ENCODE results near the gene KLF13. TPM values are rescaled to one million over a fixed set of nuclear protein-coding genes. Genes with fewer than 3 reads are reported as not detected.
A peak's percentile ranks its signal among the peaks of the same experiment; 100 is the strongest.

Gene KLF13
- total RNA-seq, 1 donor from 2014 or later: 44.6 TPM

GRCh38 chr15:31291048-31291578 is 35.5 kb upstream of the KLF13 start:
- Mint-ChIP-seq H3K9me3 (peaks cover 2% of the 10 kb centered on the region), H3K4me1 (peaks cover 21% of the 10 kb centered on the region), H3K36me3 (ENCODE audit: low read depth) (no peaks in the 10 kb centered on the region), H3K27ac (ENCODE audit: unreplicated experiment) (no peak overlapping the region), H3K4me3 (no peak overlapping the region), H3K27me3 (ENCODE audit: low read depth) (peaks cover 4% of the 10 kb centered on the region)
- no peak for TF ChIP-seq CTCF (conservative IDR thresholded peaks at IDR 0.05)
- DNase-seq (ENCODE audit: low read depth, low spot score): no peak

GRCh38 chr15:31292391-31293015 is 34.1 kb upstream of the KLF13 start:
- H3K27me3 Mint-ChIP-seq (ENCODE audit: low read depth): peaks cover 10% of the 10 kb centered on the region
- no peak for TF ChIP-seq CTCF (conservative IDR thresholded peaks at IDR 0.05)
- H3K27ac Mint-ChIP-seq (ENCODE audit: unreplicated experiment): peak overlapping the region; percentile 38
- DNase-seq (ENCODE audit: low read depth, low spot score): peak; percentile 0
- H3K4me1 Mint-ChIP-seq: peaks cover 28% of the 10 kb centered on the region
- no peaks in the 10 kb centered on the region for H3K36me3 Mint-ChIP-seq (ENCODE audit: low read depth)
- H3K4me3 Mint-ChIP-seq: no peak overlapping the region
- H3K9me3 Mint-ChIP-seq: no peaks in the 10 kb centered on the region

GRCh38 chr15:31293655-31294054 is 33.0 kb upstream of the KLF13 start:
- TF ChIP-seq CTCF (conservative IDR thresholded peaks at IDR 0.05): no peak
- no peak for DNase-seq (ENCODE audit: low read depth, low spot score)
- H3K9me3 Mint-ChIP-seq: no peaks in the 10 kb centered on the region
- peaks cover 10% of the 10 kb centered on the region for H3K27me3 Mint-ChIP-seq (ENCODE audit: low read depth)
- H3K27ac Mint-ChIP-seq (ENCODE audit: unreplicated experiment): no peak overlapping the region
- peaks cover 28% of the 10 kb centered on the region for H3K4me1 Mint-ChIP-seq
- no peaks in the 10 kb centered on the region for H3K36me3 Mint-ChIP-seq (ENCODE audit: low read depth)
- no peak overlapping the region for H3K4me3 Mint-ChIP-seq

- no peak for TF ChIP-seq CTCF (conservative IDR thresholded peaks at IDR 0.05)
- Mint-ChIP-seq H3K36me3 (ENCODE audit: low read depth) (no peaks in the 10 kb centered on the region), H3K27ac (ENCODE audit: unreplicated experiment) (no peak overlapping the region), H3K4me1 (peaks cover 28% of the 10 kb centered on the region), H3K9me3 (no peaks in the 10 kb centered on the region), H3K4me3 (no peak overlapping the region), H3K27me3 (ENCODE audit: low read depth) (peaks cover 10% of the 10 kb centered on the region)
- DNase-seq (ENCODE audit: low read depth, low spot score): peak; percentile 0
Measured at GRCh38 chr15:31294067-31294466, 32.6 kb upstream of the KLF13 start.

GRCh38 chr15:31295658-31296057 is 31.0 kb upstream of the KLF13 start:
- no peak for TF ChIP-seq CTCF (conservative IDR thresholded peaks at IDR 0.05)
- no peak overlapping the region for H3K27ac Mint-ChIP-seq (ENCODE audit: unreplicated experiment)

More at GRCh38 chr15:31295658-31296057, 31.0 kb upstream of the KLF13 start:
- Mint-ChIP-seq H3K4me1 (peaks cover 28% of the 10 kb centered on the region), H3K36me3 (ENCODE audit: low read depth) (no peaks in the 10 kb centered on the region), H3K27me3 (ENCODE audit: low read depth) (peaks cover 10% of the 10 kb centered on the region), H3K9me3 (no peaks in the 10 kb centered on the region), H3K4me3 (no peak overlapping the region)
- peak; percentile 1 for DNase-seq (ENCODE audit: low read depth, low spot score)

Data from neural crest cell (in vitro differentiated cells).